DMS79 (cell line): ENCODE data around the gene P4HA2.
"Not testable (repeated sequence)": the region's sequence is repeated elsewhere in the genome, so short reads cannot be mapped to it uniquely, and the experiment has no call there.

Experiments
- DNase-seq: peaks from one replicate; lab custom pipeline; 2025; lab: John Stamatoyannopoulos, UW

The P4HA2 gene

GRCh38 chr5:132199116-132199680 lies 28.5 kb downstream of the P4HA2 start:
- no peak for DNase-seq

GRCh38 chr5:132198571-132198970 lies 29.1 kb downstream of the P4HA2 start:
- no peak for DNase-seq

GRCh38 chr5:132195727-132196126 lies 31.9 kb downstream of the P4HA2 start:
- DNase-seq: no peak

- DNase-seq: no peak
These were observed 34.4 kb downstream of the P4HA2 start for GRCh38 chr5:132193165-132193694.

DNA sequence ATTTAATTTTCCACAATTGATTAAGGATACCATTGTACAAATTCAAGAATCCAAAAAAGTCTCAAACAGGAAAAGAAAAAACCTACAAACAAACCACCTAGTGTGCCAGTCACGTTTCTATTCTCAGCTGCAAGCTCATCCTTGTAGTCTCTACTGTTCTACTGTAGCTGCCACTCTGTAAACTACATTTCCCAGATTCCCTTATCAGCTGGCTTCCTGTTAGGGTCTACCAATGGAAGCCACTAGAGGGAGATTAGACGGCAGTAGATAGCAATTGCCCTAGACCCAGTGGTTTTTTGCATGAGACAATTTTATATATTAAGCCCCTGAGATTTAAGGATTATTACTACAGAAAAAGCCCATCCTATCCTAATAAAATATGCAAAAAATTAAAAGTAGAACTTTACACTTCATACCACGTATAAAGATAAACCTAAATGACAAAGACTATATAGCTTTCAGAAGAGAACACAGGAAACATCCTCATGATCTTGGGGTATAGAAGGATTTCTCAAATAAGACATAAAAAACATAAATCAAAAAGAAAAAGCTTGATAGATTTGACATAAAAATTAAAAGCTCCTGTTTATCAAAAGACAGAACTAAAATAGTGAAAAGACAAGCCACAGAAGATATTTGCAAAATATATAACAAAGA lies 37.4 kb downstream of the P4HA2 start:
- DNase-seq: no peak

DNA sequence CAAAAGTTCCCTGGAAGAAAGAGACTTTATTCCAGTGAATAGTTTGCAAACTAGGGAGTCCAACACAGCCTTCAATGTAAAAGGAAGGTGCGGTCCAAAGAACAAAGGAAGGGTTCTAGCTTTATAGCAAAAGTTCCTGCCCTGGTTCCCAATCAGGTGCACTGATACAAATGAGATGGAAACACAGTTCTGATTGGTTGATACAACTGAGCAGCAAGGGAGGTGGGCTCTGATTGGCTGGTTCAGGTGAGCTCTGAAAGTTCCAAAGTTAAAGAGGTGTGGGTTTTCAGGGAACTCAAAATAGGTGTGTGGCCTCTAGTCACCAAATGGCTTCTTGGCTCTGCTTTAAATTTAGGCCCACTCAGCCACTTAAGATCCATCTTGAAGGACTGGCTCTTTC lies 43.1 kb downstream of the P4HA2 start:
- no peak for DNase-seq

DNA sequence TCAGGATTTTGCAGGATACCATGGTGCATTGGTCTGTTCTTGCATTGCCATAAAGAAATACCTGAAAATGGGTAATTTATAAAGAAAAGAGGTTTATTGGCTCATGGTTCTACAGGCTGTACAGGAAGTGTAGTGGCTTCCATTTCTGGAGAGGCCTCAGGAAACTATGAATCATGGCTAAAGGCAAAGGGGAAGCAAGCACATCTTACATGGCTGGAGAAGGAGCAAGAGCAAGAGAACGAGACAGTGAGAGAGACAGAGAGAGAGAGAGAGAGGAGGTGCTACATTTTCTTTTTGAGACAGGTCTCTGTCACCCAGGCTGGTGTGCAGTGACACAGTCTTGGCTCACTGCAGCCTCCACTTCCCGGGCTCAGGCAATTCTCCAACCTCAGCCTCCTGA lies 43.9 kb downstream of the P4HA2 start:
- no peak for DNase-seq

- no peak for DNase-seq
These were observed 45.2 kb downstream of the P4HA2 start for GRCh38 chr5:132182359-132183040.

GRCh38 chr5:132181011-132181629 lies 46.5 kb downstream of the P4HA2 start:
- no peak for DNase-seq

DNA sequence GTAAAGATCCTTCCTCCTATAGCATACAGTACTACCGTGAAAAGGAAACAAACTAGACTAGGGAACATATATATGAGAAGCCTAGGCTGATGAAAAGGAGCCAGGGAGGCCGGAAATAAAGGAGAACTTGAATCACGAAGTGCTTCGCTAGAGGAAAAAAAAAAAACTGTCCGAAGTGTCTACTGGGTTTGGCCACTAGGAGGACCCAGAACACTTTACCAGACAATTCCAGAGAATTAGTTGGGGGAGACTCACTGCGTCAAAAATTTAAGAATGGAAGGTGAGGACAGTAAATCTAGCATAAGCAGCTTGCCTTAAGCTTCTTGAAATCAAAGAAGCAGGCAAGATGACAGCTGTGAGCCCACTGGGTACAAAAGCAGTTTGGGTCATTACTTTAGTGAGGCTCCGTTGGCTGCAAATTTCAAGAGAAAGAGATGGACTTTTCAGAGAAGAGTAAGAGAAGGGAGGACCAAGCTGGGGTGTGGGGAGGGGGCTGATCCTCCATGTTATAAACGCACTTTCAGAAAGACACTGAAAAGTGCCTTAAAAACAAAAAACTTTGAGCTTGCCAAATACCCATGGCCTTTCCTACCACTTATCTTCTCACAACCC lies 47.4 kb downstream of the P4HA2 start:
- DNase-seq: no peak

DNA sequence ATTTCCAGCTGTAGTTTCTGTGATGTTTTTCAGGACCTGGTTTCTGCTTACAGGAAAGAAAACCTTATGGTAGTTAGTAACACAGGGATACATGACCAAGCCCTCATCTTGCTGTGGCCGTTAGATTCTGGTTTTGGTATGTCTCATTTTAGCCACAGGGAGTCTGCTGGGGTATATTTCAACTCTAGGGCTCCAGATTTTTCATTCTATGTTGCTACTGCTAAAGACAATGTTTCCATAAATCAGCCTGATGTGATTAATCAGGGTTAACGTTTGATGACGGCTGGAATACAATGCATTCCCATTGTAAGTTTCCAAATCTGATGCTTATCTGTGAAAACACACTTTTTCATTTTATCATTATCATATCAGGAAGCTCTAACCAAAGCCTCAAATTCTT lies 48.2 kb downstream of the P4HA2 start:
- no peak for DNase-seq

DNA sequence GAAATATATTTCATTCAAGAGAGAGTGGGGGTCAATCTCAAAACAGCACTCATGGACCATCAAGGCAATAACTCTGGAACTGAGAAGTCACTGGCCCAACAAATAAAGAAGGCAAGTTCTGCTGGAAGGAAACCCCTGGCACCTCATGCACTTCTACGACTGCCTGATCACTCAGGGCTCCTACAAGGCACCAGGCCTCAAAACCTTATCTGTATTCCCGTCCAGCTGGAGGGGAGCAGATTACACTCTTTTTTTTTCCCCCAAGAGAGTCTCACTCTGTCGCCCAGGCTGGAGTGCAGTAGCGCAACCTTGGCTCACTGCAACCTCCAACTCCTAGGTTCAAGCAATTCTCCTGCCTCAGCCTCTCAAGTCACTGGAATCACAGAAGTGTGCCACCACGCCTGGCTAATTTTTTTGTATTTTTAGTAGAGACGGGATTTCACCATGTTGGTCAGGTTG lies 49.9 kb downstream of the P4HA2 start:
- DNase-seq: no peak

- no peak for DNase-seq
These were observed 50.7 kb downstream of the P4HA2 start for GRCh38 chr5:132176987-132177386.

GRCh38 chr5:132176521-132176945 lies 51.1 kb downstream of the P4HA2 start:
- DNase-seq: no peak

DNA sequence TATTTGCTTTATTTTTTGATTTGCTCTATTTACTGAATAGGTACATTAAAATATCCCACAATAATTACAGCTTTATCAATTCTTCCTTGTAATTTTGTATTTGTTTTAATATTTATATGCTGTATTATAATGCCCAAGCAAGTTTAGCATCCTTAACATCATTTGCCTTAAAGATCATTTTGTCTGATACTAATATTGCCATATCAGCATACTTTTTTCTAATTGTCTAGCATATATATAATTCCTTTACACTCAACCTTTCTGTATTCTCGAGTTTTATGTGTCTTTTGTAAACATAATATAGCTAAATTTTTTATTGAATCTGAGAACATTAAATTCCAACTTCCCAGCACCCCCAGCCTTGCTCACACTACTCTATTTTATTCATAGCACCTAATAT lies 64.7 kb downstream of the P4HA2 start:
- DNase-seq: no peak

GRCh38 chr5:132161574-132162326 lies 65.9 kb downstream of the P4HA2 start:
- not testable (repeated sequence) for DNase-seq

GRCh38 chr5:132156413-132156812 lies 71.2 kb downstream of the P4HA2 start:
- DNase-seq: no peak

- DNase-seq: no peak
These were observed 77.1 kb downstream of the P4HA2 start for GRCh38 chr5:132150565-132150964.

DNA sequence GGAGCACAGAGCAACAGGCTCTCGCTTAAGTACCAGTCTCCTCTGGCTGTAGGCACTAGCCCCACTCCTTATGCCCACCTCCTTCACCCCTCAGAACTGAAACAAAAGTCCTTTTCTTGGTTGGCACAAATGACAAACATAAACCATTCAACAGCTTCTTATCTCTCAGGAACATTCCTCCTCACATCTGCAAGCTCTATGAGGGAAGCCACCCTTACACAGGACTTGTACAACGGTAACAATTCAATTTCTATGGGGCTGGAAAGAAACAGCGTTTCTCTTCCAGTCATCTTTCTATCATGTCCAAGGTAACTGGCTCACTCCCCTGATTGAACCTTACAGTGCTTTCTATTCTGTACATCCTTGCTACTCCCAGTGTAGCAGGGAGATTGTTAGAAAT lies 80.0 kb downstream of the P4HA2 start:
- no peak for DNase-seq

DNA sequence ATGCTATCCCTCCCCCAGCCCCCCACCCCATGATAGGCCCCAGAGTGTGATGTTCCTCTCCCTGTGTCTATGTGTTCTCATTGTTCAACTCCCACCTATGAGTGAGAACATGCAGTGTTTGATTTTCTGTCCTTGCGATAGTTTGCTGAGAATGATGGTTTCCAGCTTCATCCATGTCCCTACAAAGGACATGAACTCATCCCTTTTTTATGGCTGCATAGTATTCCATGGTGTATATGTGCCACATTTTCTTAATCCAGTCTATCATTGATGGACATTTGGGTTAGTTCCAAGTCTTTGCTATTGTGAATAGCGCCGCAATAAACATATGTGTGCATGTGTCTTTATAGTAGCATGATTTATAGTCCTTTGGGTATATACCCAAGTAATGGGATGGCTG lies 82.3 kb downstream of the P4HA2 start:
- DNase-seq: not testable (repeated sequence)

GRCh38 chr5:132143148-132143547 lies 84.5 kb downstream of the P4HA2 start:
- no peak for DNase-seq

DNA sequence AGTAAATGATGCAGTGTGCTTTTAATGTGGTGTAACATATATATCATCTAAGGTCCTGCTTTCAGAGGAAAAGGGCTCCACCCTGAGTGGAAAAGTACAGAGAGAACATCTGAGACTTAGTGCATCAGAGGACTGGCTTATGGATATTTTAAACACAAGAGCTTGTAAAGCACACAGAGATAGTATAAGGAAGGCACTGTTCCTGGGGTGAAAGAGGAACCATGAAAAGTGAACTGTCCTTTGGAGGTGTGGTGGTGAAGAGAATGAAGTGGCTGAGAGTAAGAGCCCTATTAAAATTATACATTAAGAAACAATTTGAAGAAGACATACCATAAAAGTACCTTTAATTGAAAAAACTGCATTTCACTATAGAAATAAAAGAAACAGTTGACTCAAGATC lies 85.2 kb downstream of the P4HA2 start:
- DNase-seq: no peak
